Measurements from ENCODE around the gene ZNF362. TPM values are rescaled to one million over a fixed set of nuclear protein-coding genes. Genes with fewer than 3 reads are reported as not detected.

The ZNF362 gene
- total and polyA plus RNA-seq, 5 donors from 2014 or later = 12.2 to 21.7 (median 15.2) TPM

DNA sequence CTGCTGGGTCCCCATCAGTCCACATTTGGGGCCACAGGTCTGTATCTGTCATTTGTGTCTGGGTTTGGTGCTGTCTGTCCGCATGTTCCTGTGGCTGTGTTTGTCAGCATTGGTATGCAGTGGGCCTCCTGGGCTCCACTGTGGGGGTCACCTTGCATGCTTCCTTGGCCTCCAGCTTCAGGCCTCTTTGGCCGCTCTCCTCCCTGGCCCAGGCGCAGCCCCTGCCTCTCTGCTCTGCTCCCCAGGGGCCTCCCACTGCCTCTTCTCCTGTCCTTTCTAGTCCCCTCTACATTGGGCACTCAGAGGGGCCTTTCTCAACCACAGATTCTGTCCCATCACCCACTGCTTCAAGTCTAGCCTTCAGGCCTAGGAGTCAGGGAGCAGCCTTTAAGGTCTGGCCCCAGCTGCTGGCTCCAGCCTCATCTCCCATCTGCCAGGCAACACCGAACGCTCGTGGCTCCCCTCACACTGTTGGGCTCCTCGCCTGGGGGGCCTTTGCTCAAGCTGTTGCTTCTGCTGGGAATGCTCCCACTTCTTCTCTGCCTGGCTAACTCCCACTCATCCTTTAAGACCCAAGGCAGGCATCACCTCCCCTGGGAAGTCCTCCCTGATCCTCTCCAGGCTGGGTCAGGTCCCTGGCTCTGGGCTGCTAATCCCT, 14.6 kb downstream of the ZNF362 start:
- H3K4me3 Mint-ChIP-seq = peak overlapping the region in 1 of 4 donors; percentile 59
- Histone ChIP-seq H3K36me3 (ENCODE audit: control insufficient read depth, insufficient read depth, low read length) (peaks cover 3% of the 10 kb centered on the region), H3K27me3 (ENCODE audit: control insufficient read depth, insufficient read depth, low read length) (no peaks in the 10 kb centered on the region), H3K4me1 (ENCODE audit: control insufficient read depth, insufficient read depth, low read length, poor library complexity, severe bottlenecking) (peaks cover 24% of the 10 kb centered on the region), H3K4me3 (ENCODE audit: low read depth, low read length) (no peak overlapping the region), H3K9me3 (ENCODE audit: control insufficient read depth in 2 of 2, low read length in 2 of 2) (no peaks in the 10 kb centered on the region), H3K27ac (ENCODE audit: insufficient read depth, low read length, poor library complexity, severe bottlenecking) (no peak overlapping the region)
- no peaks in the 10 kb centered on the region for H3K27me3 Mint-ChIP-seq
- DNase-seq (no peak), ATAC-seq (ENCODE audit: low read depth in 2 of 2) (no peak)
- H3K36me3 Mint-ChIP-seq = peaks cover 5% of the 10 kb centered on the region
- peak overlapping the region in 2 of 3 donors; percentile 44 to 49 for H3K27ac Mint-ChIP-seq
- H3K4me1 Mint-ChIP-seq = peaks cover 6 to 58% (median 28%) of the 10 kb centered on the region in 4 donors
- no peaks in the 10 kb centered on the region for H3K9me3 Mint-ChIP-seq

DNA sequence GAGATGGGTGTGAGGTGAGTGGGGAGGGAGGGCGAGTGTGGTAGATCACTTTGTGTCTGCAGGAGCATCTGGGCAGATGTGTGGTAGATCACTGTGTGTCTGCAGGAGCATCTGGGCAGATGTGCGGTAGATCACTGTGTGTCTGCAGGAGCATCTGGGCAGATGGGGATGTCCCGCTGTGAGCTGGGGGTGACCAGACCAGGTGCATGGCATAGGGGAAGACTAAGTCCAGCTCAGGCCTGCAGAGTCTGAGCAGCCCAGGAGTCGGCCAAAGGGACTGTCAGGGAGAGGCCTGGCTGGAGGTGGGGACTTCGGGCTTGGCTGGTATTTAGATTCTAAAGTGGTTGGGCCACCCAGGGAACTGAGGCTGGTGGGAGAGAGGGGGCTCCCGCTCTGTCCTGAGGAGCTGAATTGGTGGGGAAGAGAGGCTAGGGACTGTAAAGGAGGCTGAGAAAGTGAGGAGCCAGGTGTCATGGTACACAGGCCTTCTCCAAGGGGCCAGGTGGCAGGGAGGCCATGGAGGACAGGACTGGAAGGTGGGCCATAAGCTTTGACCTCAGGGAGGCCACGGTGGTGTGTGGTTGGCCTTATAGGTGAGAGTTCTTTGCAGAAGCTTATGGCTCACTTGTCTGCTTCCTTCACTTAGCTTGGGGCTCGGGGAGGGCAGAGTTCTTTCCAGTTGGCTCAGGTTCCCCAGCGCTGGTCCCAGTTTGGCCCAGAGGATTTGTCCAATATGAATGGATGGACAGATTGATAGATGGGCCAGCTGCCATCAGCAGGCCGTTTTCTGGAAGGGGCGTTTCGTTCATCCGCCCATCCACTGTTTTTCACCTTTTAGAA, 15.6 kb downstream of the ZNF362 start:
- Histone ChIP-seq H3K4me1 (ENCODE audit: control insufficient read depth, insufficient read depth, low read length, poor library complexity, severe bottlenecking) (peaks cover 21% of the 10 kb centered on the region), H3K9me3 (ENCODE audit: control insufficient read depth in 2 of 2, low read length in 2 of 2) (no peaks in the 10 kb centered on the region), H3K4me3 (ENCODE audit: low read depth, low read length) (no peak overlapping the region), H3K27me3 (ENCODE audit: control insufficient read depth, insufficient read depth, low read length) (no peaks in the 10 kb centered on the region), H3K27ac (ENCODE audit: insufficient read depth, low read length, poor library complexity, severe bottlenecking) (no peak overlapping the region), H3K36me3 (ENCODE audit: control insufficient read depth, insufficient read depth, low read length) (peaks cover 6% of the 10 kb centered on the region)
- peak overlapping the region in 1 of 4 donors; percentile 55 for H3K4me3 Mint-ChIP-seq
- DNase-seq (no peak), ATAC-seq (ENCODE audit: low read depth in 2 of 2) (no peak)
- peaks cover 6 to 54% (median 26%) of the 10 kb centered on the region in 4 donors for H3K4me1 Mint-ChIP-seq
- no peaks in the 10 kb centered on the region for H3K9me3 Mint-ChIP-seq
- H3K27me3 Mint-ChIP-seq = no peaks in the 10 kb centered on the region
- H3K27ac Mint-ChIP-seq = peak overlapping the region; percentile 90 to 95 (median 92)
- H3K36me3 Mint-ChIP-seq = peaks cover 8% of the 10 kb centered on the region

DNA sequence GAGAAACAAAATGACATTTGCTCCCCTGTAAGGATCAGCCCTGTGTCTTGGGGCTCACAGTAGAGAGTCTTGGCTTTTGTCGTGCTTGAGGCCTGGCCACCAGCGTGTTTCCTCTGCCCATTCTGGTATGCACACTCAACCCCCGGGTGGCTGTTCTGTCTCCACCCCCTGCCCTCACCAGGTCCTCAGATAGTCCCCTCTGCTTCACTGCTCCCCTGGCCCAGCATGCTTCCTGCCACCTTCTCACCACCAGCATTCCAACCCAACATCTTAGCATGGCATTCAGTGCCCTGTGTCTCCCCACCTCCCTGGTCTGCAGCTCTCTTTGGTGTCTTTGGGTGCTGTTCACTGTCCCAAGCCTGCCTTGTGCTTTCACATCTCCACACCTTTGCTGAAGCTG, 16.2 kb downstream of the ZNF362 start:
- no peaks in the 10 kb centered on the region for H3K27me3 Mint-ChIP-seq
- no peaks in the 10 kb centered on the region for H3K9me3 ChIP-seq (ENCODE audit: control insufficient read depth in 2 of 2, low read length in 2 of 2)
- peaks cover 11% of the 10 kb centered on the region for H3K36me3 ChIP-seq (ENCODE audit: control insufficient read depth, insufficient read depth, low read length)
- H3K4me1 Mint-ChIP-seq = peaks cover 3 to 52% (median 24%) of the 10 kb centered on the region in 4 donors
- ATAC-seq (ENCODE audit: low read depth in 2 of 2) = no peak
- peaks cover 14% of the 10 kb centered on the region for H3K36me3 Mint-ChIP-seq
- DNase-seq = no peak
- H3K4me3 Mint-ChIP-seq = peak overlapping the region in 1 of 4 donors; percentile 41
- no peak overlapping the region for H3K4me3 ChIP-seq (ENCODE audit: low read depth, low read length)
- no peaks in the 10 kb centered on the region for H3K9me3 Mint-ChIP-seq
- peaks cover 21% of the 10 kb centered on the region for H3K4me1 ChIP-seq (ENCODE audit: control insufficient read depth, insufficient read depth, low read length, poor library complexity, severe bottlenecking)
- H3K27me3 ChIP-seq (ENCODE audit: control insufficient read depth, insufficient read depth, low read length) = no peaks in the 10 kb centered on the region
- H3K27ac Mint-ChIP-seq = peak overlapping the region; percentile 90 to 97 (median 95)
- peak overlapping the region; percentile 47 for H3K27ac ChIP-seq (ENCODE audit: insufficient read depth, low read length, poor library complexity, severe bottlenecking)

DNA sequence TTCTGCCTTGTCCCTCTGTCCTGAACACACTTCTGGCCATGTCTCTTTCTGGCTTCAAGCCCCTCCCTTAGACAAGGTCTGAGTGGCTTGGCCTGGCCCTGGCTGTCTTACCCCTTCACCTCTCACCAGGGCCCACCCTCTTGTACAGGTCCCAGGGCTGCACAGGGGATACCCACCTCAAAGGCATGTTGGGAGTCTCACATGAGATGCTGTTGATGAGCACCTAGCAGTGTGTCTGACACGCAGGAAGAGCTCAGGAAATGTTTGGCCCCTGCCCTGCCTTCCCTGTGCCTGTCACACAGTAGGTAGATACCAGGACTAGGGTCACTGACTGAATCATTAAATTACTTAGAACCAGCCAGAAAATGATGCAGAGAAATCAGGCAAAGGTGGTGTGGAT, 16.6 kb downstream of the ZNF362 start:
- Histone ChIP-seq H3K4me1 (ENCODE audit: control insufficient read depth, insufficient read depth, low read length, poor library complexity, severe bottlenecking) (peaks cover 21% of the 10 kb centered on the region), H3K4me3 (ENCODE audit: low read depth, low read length) (no peak overlapping the region), H3K27ac (ENCODE audit: insufficient read depth, low read length, poor library complexity, severe bottlenecking) (peak overlapping the region; percentile 47), H3K27me3 (ENCODE audit: control insufficient read depth, insufficient read depth, low read length) (no peaks in the 10 kb centered on the region), H3K9me3 (ENCODE audit: control insufficient read depth in 2 of 2, low read length in 2 of 2) (no peaks in the 10 kb centered on the region), H3K36me3 (ENCODE audit: control insufficient read depth, insufficient read depth, low read length) (peaks cover 14% of the 10 kb centered on the region)
- Mint-ChIP-seq H3K9me3 (no peaks in the 10 kb centered on the region), H3K4me3 (peak overlapping the region in 1 of 4 donors; percentile 63), H3K27ac (peak overlapping the region; percentile 90 to 97 (median 95)), H3K4me1 (peaks cover 0 to 50% (median 22%) of the 10 kb centered on the region in 4 donors), H3K27me3 (no peaks in the 10 kb centered on the region), H3K36me3 (peaks cover 15% of the 10 kb centered on the region)
- DNase-seq (no peak), ATAC-seq (ENCODE audit: low read depth in 2 of 2) (no peak)

DNA sequence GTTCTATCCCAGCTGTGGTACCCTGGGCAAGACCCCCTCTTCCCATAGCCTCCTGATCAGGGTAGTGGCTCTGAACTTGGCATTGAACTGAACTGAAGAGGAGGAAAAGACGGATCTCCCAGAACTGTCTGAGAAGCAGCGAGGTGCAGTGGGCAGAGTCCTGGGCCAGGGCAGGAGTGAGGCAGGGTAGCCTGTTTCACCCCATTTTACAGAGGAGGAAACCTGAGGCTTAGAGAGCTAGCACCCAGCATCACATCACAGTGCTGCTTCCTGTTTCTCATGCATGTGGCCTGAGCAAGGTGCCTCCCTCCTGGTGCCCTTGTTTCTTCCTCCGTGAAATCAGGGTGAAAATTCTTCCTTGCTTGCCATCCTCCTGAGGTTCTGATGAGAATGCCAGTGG, 17.1 kb downstream of the ZNF362 start:
- H3K4me1 ChIP-seq (ENCODE audit: control insufficient read depth, insufficient read depth, low read length, poor library complexity, severe bottlenecking) = peaks cover 21% of the 10 kb centered on the region
- Mint-ChIP-seq H3K9me3 (no peaks in the 10 kb centered on the region), H3K4me1 (peaks cover 0 to 46% (median 21%) of the 10 kb centered on the region in 4 donors), H3K27ac (peak overlapping the region; percentile 90 to 97 (median 95)), H3K36me3 (peaks cover 15% of the 10 kb centered on the region), H3K4me3 (peak overlapping the region in 2 of 4 donors; percentile 57 to 63), H3K27me3 (no peaks in the 10 kb centered on the region)
- H3K27ac ChIP-seq (ENCODE audit: insufficient read depth, low read length, poor library complexity, severe bottlenecking) = peak overlapping the region; percentile 47
- peak in 2 of 3 donors; percentile 8 to 44 for DNase-seq
- H3K4me3 ChIP-seq (ENCODE audit: low read depth, low read length) = peak overlapping the region; percentile 22
- H3K36me3 ChIP-seq (ENCODE audit: control insufficient read depth, insufficient read depth, low read length) = peaks cover 14% of the 10 kb centered on the region
- no peaks in the 10 kb centered on the region for H3K9me3 ChIP-seq (ENCODE audit: control insufficient read depth in 2 of 2, low read length in 2 of 2)
- peak; percentile 71 to 84 for ATAC-seq (ENCODE audit: low read depth in 2 of 2)
- H3K27me3 ChIP-seq (ENCODE audit: control insufficient read depth, insufficient read depth, low read length) = no peaks in the 10 kb centered on the region

DNA sequence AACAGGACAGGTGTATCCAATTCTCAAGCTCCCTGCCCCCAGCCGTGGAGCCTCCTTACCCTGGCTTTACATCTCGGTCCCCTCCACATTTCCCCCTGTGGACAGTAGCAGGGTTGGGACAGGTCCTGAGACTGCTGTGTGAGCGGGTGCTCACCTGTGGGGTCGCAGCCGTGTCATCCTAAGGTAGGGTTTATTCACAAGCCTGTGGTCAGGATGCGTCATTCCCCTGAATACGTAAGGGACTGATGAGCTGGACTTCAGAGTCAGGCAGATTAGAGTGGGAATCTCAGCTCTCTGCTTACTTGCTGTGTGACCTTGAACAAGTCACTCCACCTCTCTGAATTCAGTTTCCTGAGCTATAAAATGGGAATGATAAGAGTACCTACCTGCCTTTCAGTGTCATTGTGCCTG, 17.7 kb downstream of the ZNF362 start:
- H3K36me3 ChIP-seq (ENCODE audit: control insufficient read depth, insufficient read depth, low read length) = peaks cover 14% of the 10 kb centered on the region
- no peak overlapping the region for H3K4me3 Mint-ChIP-seq
- no peak for ATAC-seq (ENCODE audit: low read depth in 2 of 2)

DNA sequence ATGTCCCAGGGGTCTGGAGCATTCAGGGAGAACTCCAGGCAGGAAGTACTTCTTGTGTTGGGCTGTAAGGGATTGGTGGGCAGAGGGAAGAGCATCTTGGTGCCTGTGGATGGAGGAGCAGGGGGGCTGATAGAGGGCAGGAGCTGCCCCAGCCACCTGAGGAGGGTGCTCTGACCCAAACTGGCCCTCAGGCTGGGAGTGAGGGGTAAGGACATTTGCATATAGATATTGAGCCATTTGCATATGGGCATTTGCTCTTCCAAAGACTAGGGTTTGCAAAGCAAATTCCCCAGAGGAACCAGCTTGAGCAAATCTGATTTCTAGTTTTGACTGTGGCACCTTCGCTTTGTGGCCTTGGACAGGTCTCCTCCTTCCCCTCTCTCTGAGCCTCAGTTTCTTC, 18.2 kb downstream of the ZNF362 start:
- Histone ChIP-seq H3K4me1 (ENCODE audit: control insufficient read depth, insufficient read depth, low read length, poor library complexity, severe bottlenecking) (peaks cover 16% of the 10 kb centered on the region), H3K27ac (ENCODE audit: insufficient read depth, low read length, poor library complexity, severe bottlenecking) (no peak overlapping the region), H3K27me3 (ENCODE audit: control insufficient read depth, insufficient read depth, low read length) (no peaks in the 10 kb centered on the region), H3K4me3 (ENCODE audit: low read depth, low read length) (no peak overlapping the region), H3K36me3 (ENCODE audit: control insufficient read depth, insufficient read depth, low read length) (peaks cover 15% of the 10 kb centered on the region), H3K9me3 (ENCODE audit: control insufficient read depth in 2 of 2, low read length in 2 of 2) (no peaks in the 10 kb centered on the region)
- DNase-seq (no peak), ATAC-seq (ENCODE audit: low read depth in 2 of 2) (no peak)
- Mint-ChIP-seq H3K9me3 (no peaks in the 10 kb centered on the region), H3K4me3 (no peak overlapping the region), H3K36me3 (peaks cover 15% of the 10 kb centered on the region), H3K27me3 (no peaks in the 10 kb centered on the region), H3K4me1 (peaks cover under 1 to 39% (median 20%) of the 10 kb centered on the region in 4 donors), H3K27ac (no peak overlapping the region)

More for the DNA sequence above, 17.7 kb downstream of the ZNF362 start:
- Histone ChIP-seq H3K4me3 (ENCODE audit: low read depth, low read length) (no peak overlapping the region), H3K4me1 (ENCODE audit: control insufficient read depth, insufficient read depth, low read length, poor library complexity, severe bottlenecking) (peaks cover 19% of the 10 kb centered on the region), H3K27me3 (ENCODE audit: control insufficient read depth, insufficient read depth, low read length) (no peaks in the 10 kb centered on the region), H3K27ac (ENCODE audit: insufficient read depth, low read length, poor library complexity, severe bottlenecking) (no peak overlapping the region), H3K9me3 (ENCODE audit: control insufficient read depth in 2 of 2, low read length in 2 of 2) (no peaks in the 10 kb centered on the region)
- H3K36me3 Mint-ChIP-seq = peaks cover 15% of the 10 kb centered on the region
- no peaks in the 10 kb centered on the region for H3K9me3 Mint-ChIP-seq
- H3K4me1 Mint-ChIP-seq = peaks cover 0 to 43% (median 20%) of the 10 kb centered on the region in 4 donors
- peak overlapping the region; percentile 90 to 97 (median 95) for H3K27ac Mint-ChIP-seq
- no peak for DNase-seq
- no peaks in the 10 kb centered on the region for H3K27me3 Mint-ChIP-seq

All from CD4-positive, CD25-positive, alpha-beta regulatory T cell (primary cell).